ENCODE measurements around the gene SPG21.

DNA sequence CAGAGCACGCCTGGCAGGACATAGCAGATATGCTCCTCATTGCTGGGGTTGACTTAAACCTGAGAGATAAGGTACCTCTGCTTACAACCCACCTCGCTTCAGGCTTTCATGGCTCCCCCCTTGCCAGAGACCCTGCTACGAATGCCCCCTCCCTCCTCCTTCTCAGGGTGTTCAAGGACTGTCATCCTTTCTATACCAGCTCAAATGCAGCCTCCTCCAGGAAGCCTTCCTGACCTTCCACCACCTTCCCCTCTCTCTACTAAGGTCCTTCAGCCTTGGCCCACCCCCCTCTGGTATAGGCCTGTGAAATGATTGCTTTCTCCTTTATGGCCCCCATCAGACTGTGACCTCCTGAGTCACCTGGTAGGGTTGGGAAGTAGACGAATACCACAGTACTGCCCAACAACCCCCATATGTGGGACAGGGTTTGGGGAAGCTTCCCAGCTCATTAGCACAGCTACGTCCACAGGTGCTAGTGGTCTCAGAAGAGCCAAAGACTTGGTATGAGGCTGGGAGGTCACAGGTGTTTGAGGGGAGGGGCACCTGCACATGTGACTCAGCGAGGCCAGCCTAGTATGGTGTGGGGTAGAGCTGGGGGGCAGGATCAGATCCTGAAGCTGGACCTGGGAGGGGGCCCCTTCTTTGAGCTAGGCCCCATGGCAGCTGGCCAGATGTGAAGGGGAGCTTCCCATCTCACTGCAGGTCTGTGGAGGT lies 46.0 kb downstream of the SPG21 start:
- TF ChIP-seq, protein P1, sequence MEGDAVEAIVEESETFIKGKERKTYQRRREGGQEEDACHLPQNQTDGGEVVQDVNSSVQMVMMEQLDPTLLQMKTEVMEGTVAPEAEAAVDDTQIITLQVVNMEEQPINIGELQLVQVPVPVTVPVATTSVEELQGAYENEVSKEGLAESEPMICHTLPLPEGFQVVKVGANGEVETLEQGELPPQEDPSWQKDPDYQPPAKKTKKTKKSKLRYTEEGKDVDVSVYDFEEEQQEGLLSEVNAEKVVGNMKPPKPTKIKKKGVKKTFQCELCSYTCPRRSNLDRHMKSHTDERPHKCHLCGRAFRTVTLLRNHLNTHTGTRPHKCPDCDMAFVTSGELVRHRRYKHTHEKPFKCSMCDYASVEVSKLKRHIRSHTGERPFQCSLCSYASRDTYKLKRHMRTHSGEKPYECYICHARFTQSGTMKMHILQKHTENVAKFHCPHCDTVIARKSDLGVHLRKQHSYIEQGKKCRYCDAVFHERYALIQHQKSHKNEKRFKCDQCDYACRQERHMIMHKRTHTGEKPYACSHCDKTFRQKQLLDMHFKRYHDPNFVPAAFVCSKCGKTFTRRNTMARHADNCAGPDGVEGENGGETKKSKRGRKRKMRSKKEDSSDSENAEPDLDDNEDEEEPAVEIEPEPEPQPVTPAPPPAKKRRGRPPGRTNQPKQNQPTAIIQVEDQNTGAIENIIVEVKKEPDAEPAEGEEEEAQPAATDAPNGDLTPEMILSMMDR (IDR thresholded peaks at IDR 0.05 in 8 of 11, conservative IDR thresholded peaks at IDR 0.05 in 3 of 11), result no peak
- no peak for TF ChIP-seq POLR2A (IDR thresholded peaks at IDR 0.05)
